GM12878 (cell line): Measurements from ENCODE around the gene PROB1. TPM values are rescaled to one million over a fixed set of nuclear protein-coding genes. Genes with fewer than 3 reads are reported as not detected.

Experiments
- BMI1 ChIP-seq: fragments of 450-650 bp; IDR thresholded peaks from 2 replicates; pipeline ENCODE4 v1.6.1; 2016; ENCODE audit warnings: mild to moderate bottlenecking, moderate library complexity, borderline replicate concordance
- CEBPB ChIP-seq, 2 experiments: fragments of 150-350 bp in 1 of 2; IDR thresholded peaks; 2 replicates each; pipeline ENCODE4 v1.6.1; 2012 to 2014; ENCODE audit warnings: low read depth in 2 of 2, low read length in 2 of 2, borderline replicate concordance in 1 of 2, inconsistent platforms in 1 of 2
- CREB1 ChIP-seq: IDR thresholded peaks from 2 replicates; pipeline ENCODE4 v1.6.1; 2012; ENCODE audit warnings: low read depth, mild to moderate bottlenecking, inconsistent platforms
- CUX1 ChIP-seq: IDR thresholded peaks from 2 replicates; pipeline ENCODE4 v1.6.1; 2012; ENCODE audit warnings: improper control_type of control experiment, low read depth, low read length; ENCODE audit not compliant: insufficient replicate concordance
- HCFC1 ChIP-seq: fragments of 150-350 bp; IDR thresholded peaks from 2 replicates; pipeline ENCODE4 v1.6.1; 2014; ENCODE audit warnings: low read length
- HSF1 ChIP-seq: fragments of 150-350 bp; IDR thresholded peaks from 2 replicates; pipeline ENCODE4 v1.6.1; 2014; ENCODE audit warnings: mild to moderate bottlenecking, low read depth, low read length
- IKZF1 ChIP-seq: fragments of 450-650 bp; conservative IDR thresholded peaks from 2 replicates; pipeline ENCODE4 v1.6.1; 2017; ENCODE audit warnings: antibody characterized with exemption, mild to moderate bottlenecking
- MEF2B ChIP-seq: fragments of 450-650 bp; IDR thresholded peaks from 2 replicates; pipeline ENCODE4 v1.6.1; 2018; ENCODE audit warnings: mild to moderate bottlenecking, moderate library complexity; ENCODE audit not compliant: partially characterized antibody, poor library complexity, severe bottlenecking
- MTA2 ChIP-seq: fragments of 450-650 bp; IDR thresholded peaks from 2 replicates; pipeline ENCODE4 v1.6.1; 2016; ENCODE audit warnings: low read depth, mild to moderate bottlenecking, moderate library complexity
- MYB ChIP-seq: fragments of 150-350 bp; IDR thresholded peaks from 2 replicates; pipeline ENCODE4 v1.6.1; 2014; ENCODE audit warnings: mild to moderate bottlenecking, low read depth, low read length, borderline replicate concordance
- NFIC ChIP-seq: IDR thresholded peaks from 2 replicates; pipeline ENCODE4 v1.6.1; 2012; ENCODE audit warnings: low read depth, mild to moderate bottlenecking, inconsistent platforms, low read length, moderate library complexity
- NFYB ChIP-seq: IDR thresholded peaks from 2 replicates; pipeline ENCODE4 v1.6.1; 2011; ENCODE audit warnings: low read depth, mild to moderate bottlenecking, low read length, improper control_type of control experiment, moderate library complexity; ENCODE audit not compliant: insufficient read depth
- NR2F1 ChIP-seq: fragments of 450-650 bp; conservative IDR thresholded peaks from 2 replicates; pipeline ENCODE4 v1.6.1; 2017; ENCODE audit warnings: mild to moderate bottlenecking
- RBBP5 ChIP-seq: fragments of 200-600 bp; sonication (generic); conservative IDR thresholded peaks from 2 replicates; pipeline ENCODE4 v1.6.1; 2016
- ZBED1 ChIP-seq: IDR thresholded peaks from 2 replicates; pipeline ENCODE4 v1.6.1; 2016; ENCODE audit warnings: borderline replicate concordance
- ZBTB40 ChIP-seq: fragments of 450-650 bp; IDR thresholded peaks from 2 replicates; pipeline ENCODE4 v1.6.1; 2016; ENCODE audit warnings: mild to moderate bottlenecking, moderate library complexity, borderline replicate concordance
- ZNF24 ChIP-seq: fragments of 450-650 bp; IDR thresholded peaks from 2 replicates; pipeline ENCODE4 v1.6.1; 2017; ENCODE audit warnings: antibody characterized with exemption, mild to moderate bottlenecking
- ZNF384 ChIP-seq: IDR thresholded peaks from 2 replicates; pipeline ENCODE4 v1.6.1; 2012; ENCODE audit warnings: low read depth, mild to moderate bottlenecking, low read length, improper control_type of control experiment, borderline replicate concordance
- polyA plus RNA-seq, 11 experiments: library from polyadenylated mRNA; depleted of rRNA in 4 of 11; unstranded in 6 of 11; stranded (reverse) in 5 of 11; fragments of >200 nt; fragmentation: Nextera tagmentation in 4 of 11; fragmentation: Illumina TruSeq in 1 of 11; extraction: Ambion mirVana in 4 of 11; extraction: Trizol in 1 of 11; gene quantifications; 1 replicate in 1 of 11; 2 replicates in 10 of 11; pipeline versions ENCODE4 v1.2.1 to v1.2.3, GENCODE V29; 2011 to 2016; ENCODE audit warnings: inconsistent platforms in 2 of 11, missing spikeins in 2 of 11, low read depth in 1 of 11
- total RNA-seq, 4 experiments: library from RNA; depleted of rRNA in 3 of 4; stranded (reverse); fragments of >200 nt in 3 of 4; fragmentation: Illumina TruSeq in 1 of 4; extraction: Trizol in 1 of 4; gene quantifications; 2 replicates each; pipeline versions ENCODE4 v1.2.1 to v1.2.3, GENCODE V29; 2013 to 2021

PROB1 gene
- total and polyA plus RNA-seq, 10 of the 15 experiments (the other 5 are each of a cell fraction or from before 2014, with no cell fraction given) = 0.14 to 8.1 (median 2.9) TPM

GRCh38 chr5:139399501-139400121 is 4.7 kb upstream of the PROB1 start (continued):
- TF ChIP-seq MTA2 (peak; percentile 75), NFYB (no peak), ZBTB40 (no peak), RBBP5 (no peak), HSF1 (no peak; the same call in 1 of the 2 replicates), ZNF24 (peak; percentile 7; the same call in 1 of the 2 replicates), MYB (no peak), NFIC (no peak), IKZF1 (peak; percentile 88), CEBPB (IDR thresholded peaks at IDR 0.05; ENCODE audit: borderline replicate concordance in 1 of 2, low read depth in 2 of 2, low read length in 2 of 2) (no peak), HCFC1 (0 out of 2 replicates have a peak, but pooled peaks have one; percentile 5), MEF2B (peak; percentile 99), CREB1 (no peak), NR2F1 (peak; percentile 62; the same call in 1 of the 2 replicates), BMI1 (peak; percentile 54; the same call in 1 of the 2 replicates), CUX1 (peak; percentile 96), ZBED1 (peak; percentile 49; the same call in 1 of the 2 replicates), ZNF384 (no peak)
